Muscle of arm (tissue), 12 donors: ENCODE data around the gene LRRC45. TPM values are rescaled to one million over a fixed set of nuclear protein-coding genes. Genes with fewer than 3 reads are reported as not detected.
A peak's percentile ranks its signal among the peaks of the same experiment; 100 is the strongest.

Source experiments
- DNase-seq: peaks from one replicate; pipeline ENCODE4 v3.0.0-alpha.2; 2013
- polyA plus RNA-seq, 12 donors: library from polyadenylated mRNA; unstranded; fragments of 120-200 nt; gene quantifications; one replicate each; pipeline ENCODE4 v1.2.1, GENCODE V29; 2013; ENCODE audit not compliant: insufficient read length in 12 of 12

The LRRC45 gene
- polyA plus RNA-seq, 12 donors, result 6.3 to 31.7 (median 8.0) TPM; not detected in 1

GRCh38 chr17:82061047-82061925 is 38.2 kb downstream of the LRRC45 start:
- DNase-seq, result no peak

GRCh38 chr17:82062076-82062983 is 39.2 kb downstream of the LRRC45 start:
- no peak for DNase-seq

GRCh38 chr17:82062984-82063368 is 39.9 kb downstream of the LRRC45 start:
- DNase-seq, result no peak

GRCh38 chr17:82063424-82064415 is 40.6 kb downstream of the LRRC45 start:
- no peak for DNase-seq

- no peak for DNase-seq
These were observed 41.5 kb downstream of the LRRC45 start for GRCh38 chr17:82064433-82065192.

- DNase-seq, result no peak
These were observed 42.1 kb downstream of the LRRC45 start for GRCh38 chr17:82065193-82065637.

- DNase-seq, result peak; percentile 59
These were observed 42.7 kb downstream of the LRRC45 start, which contains the start of gene DUS1L for GRCh38 chr17:82065638-82066303. DUS1L (minus strand) TSS chr17:82065804; CDS start chr17:82065059, 745 bp downstream.

- no peak for DNase-seq
These were observed 47.5 kb downstream of the LRRC45 start for GRCh38 chr17:82070611-82071010.

- no peak for DNase-seq
These were observed 49.7 kb downstream of the LRRC45 start for GRCh38 chr17:82072827-82073226.

GRCh38 chr17:82073446-82073845 is 50.3 kb downstream of the LRRC45 start:
- DNase-seq, result no peak

GRCh38 chr17:82076018-82076784 is 53.1 kb downstream of the LRRC45 start:
- DNase-seq, result no peak

- DNase-seq, result no peak
These were observed 53.9 kb downstream of the LRRC45 start for GRCh38 chr17:82076785-82077591.

- DNase-seq, result peak; percentile 66
These were observed 54.7 kb downstream of the LRRC45 start for GRCh38 chr17:82077617-82078358.

- no peak for DNase-seq
These were observed 55.3 kb downstream of the LRRC45 start for GRCh38 chr17:82078433-82078832.

GRCh38 chr17:82079001-82079677 is 56.0 kb downstream of the LRRC45 start:
- no peak for DNase-seq

GRCh38 chr17:82080048-82080788 is 57.1 kb downstream of the LRRC45 start:
- no peak for DNase-seq
